PC-9 (cell line): ENCODE results near the gene NPTX1. TPM values are rescaled to one million over a fixed set of nuclear protein-coding genes. Genes with fewer than 3 reads are reported as not detected.

Experiments
- BruUV-seq: library from RNA; stranded (reverse); fragments of 400-500 nt; replicated peaks from 2 replicates; lab custom pipeline; 2021; lab: Mats Ljungman, UMichigan
- CTCF ChIA-PET: fragments of 300-600 bp; sonication (Branson Sonifier 250); formaldehyde crosslinking; loops from one replicate; lab custom pipeline; 2022; ENCODE audit warnings: antibody characterized with exemption; lab: Charles Lee
- POLR2A ChIA-PET: fragments of 300-600 bp; sonication (Branson Sonifier 250); formaldehyde crosslinking; loops from one replicate; lab custom pipeline; 2022; ENCODE audit warnings: antibody characterized with exemption; ENCODE audit not compliant: unreplicated experiment; lab: Charles Lee
- DNase-seq, 2 experiments: peaks; one replicate each; pipeline versions ENCODE4 v3.0.0 to v3.0.0-alpha.2; 2015 to 2022; ENCODE audit warnings: mixed read lengths in 1 of 2
- H2AFZ ChIP-seq: fragments of 200-600 bp; sonication (generic); 2 replicates; pipeline ENCODE4 v1.8.1; 2017; ENCODE audit warnings: antibody characterized with exemption
- H3F3A ChIP-seq: fragments of 200-600 bp; sonication (generic); 2 replicates; pipeline ENCODE4 v1.8.1; 2017; ENCODE audit warnings: antibody characterized with exemption, mild to moderate bottlenecking, low read depth; ENCODE audit not compliant: insufficient read depth
- H3K27ac ChIP-seq: fragments of 200-600 bp; sonication (generic); 2 replicates; pipeline ENCODE4 v1.6.1; 2016; ENCODE audit warnings: mixed run types
- H3K27me3 ChIP-seq: fragments of 200-600 bp; sonication (generic); 2 replicates; pipeline ENCODE4 v1.6.1; 2016; ENCODE audit warnings: low read depth, mixed run types; ENCODE audit not compliant: insufficient read depth
- H3K36me3 ChIP-seq: fragments of 200-600 bp; sonication (generic); 2 replicates; pipeline ENCODE4 v1.6.1; 2016; ENCODE audit warnings: low read depth, mixed run types
- H3K4me1 ChIP-seq: fragments of 200-600 bp; sonication (generic); replicated peaks from 2 replicates; pipeline ENCODE4 v1.6.1; 2016; ENCODE audit warnings: mixed run types; ENCODE audit not compliant: insufficient read depth
- H3K4me2 ChIP-seq: fragments of 200-600 bp; sonication (generic); 2 replicates; pipeline ENCODE4 v1.6.1; 2017; ENCODE audit warnings: mixed run types
- H3K4me3 ChIP-seq: fragments of 200-600 bp; sonication (generic); 2 replicates; pipeline ENCODE4 v1.6.1; 2016; ENCODE audit warnings: mixed run types
- H3K79me2 ChIP-seq: fragments of 200-600 bp; sonication (generic); 2 replicates; pipeline ENCODE4 v1.6.1; 2017; ENCODE audit warnings: low read depth, mixed run types
- H3K9me2 ChIP-seq: fragments of 200-600 bp; sonication (generic); 2 replicates; pipeline ENCODE4 v1.8.1; 2017; ENCODE audit warnings: mild to moderate bottlenecking; ENCODE audit not compliant: insufficient read depth
- H3K9me3 ChIP-seq: fragments of 200-600 bp; sonication (generic); 2 replicates; pipeline ENCODE4 v1.8.1; 2016; ENCODE audit warnings: low read depth; ENCODE audit not compliant: insufficient read depth
- H4K20me1 ChIP-seq: fragments of 200-600 bp; sonication (generic); 2 replicates; pipeline ENCODE4 v1.8.1; 2017; ENCODE audit not compliant: insufficient read depth
- EZH2 ChIP-seq: fragments of 200-600 bp; sonication (generic); IDR thresholded peaks from 2 replicates; pipeline ENCODE4 v1.8.0; 2017; ENCODE audit warnings: antibody characterized with exemption, low read depth
- intact Hi-C: fragments of 100-400 bp; cut with micrococcal nuclease; formaldehyde crosslinking; loops from one replicate; pipeline ENCODE4 v1.10.0; 2022; ENCODE audit not compliant: unreplicated experiment
- total RNA-seq: library from RNA; stranded (reverse); gene quantifications from 2 replicates; pipeline ENCODE4 v1.2.3, GENCODE V29; 2021
- TF ChIP-seq, protein P1 (sequence below): fragments of 200-600 bp; sonication (generic); conservative IDR thresholded peaks from 2 replicates; pipeline ENCODE4 v1.6.1; 2017; ENCODE audit warnings: mixed run types, antibody characterized with exemption, mild to moderate bottlenecking, moderate library complexity

NPTX1 gene
- total RNA-seq, 1 experiment from 2014 or later: 6.9 TPM

GRCh38 chr17:80499560-80499959 lies 23.2 kb upstream of the NPTX1 start:
- H3K36me3 ChIP-seq: no peaks in the 10 kb centered on the region
- H3K4me2 ChIP-seq: no peak overlapping the region
- TF ChIP-seq, protein P1, sequence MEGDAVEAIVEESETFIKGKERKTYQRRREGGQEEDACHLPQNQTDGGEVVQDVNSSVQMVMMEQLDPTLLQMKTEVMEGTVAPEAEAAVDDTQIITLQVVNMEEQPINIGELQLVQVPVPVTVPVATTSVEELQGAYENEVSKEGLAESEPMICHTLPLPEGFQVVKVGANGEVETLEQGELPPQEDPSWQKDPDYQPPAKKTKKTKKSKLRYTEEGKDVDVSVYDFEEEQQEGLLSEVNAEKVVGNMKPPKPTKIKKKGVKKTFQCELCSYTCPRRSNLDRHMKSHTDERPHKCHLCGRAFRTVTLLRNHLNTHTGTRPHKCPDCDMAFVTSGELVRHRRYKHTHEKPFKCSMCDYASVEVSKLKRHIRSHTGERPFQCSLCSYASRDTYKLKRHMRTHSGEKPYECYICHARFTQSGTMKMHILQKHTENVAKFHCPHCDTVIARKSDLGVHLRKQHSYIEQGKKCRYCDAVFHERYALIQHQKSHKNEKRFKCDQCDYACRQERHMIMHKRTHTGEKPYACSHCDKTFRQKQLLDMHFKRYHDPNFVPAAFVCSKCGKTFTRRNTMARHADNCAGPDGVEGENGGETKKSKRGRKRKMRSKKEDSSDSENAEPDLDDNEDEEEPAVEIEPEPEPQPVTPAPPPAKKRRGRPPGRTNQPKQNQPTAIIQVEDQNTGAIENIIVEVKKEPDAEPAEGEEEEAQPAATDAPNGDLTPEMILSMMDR: no peak
- no peak for TF ChIP-seq EZH2
- peaks cover 5% of the 10 kb centered on the region; the same call in 1 of the 2 replicates for H3K27me3 ChIP-seq
- H3K4me1 ChIP-seq: no peaks in the 10 kb centered on the region
- no peak for DNase-seq
- no peaks in the 10 kb centered on the region for H3K79me2 ChIP-seq
- no peaks in the 10 kb centered on the region for H3K9me2 ChIP-seq
- no peak overlapping the region for H3K4me3 ChIP-seq
- ChIA-PET POLR2A (no interaction called here), CTCF (no interaction called here)
- H3F3A ChIP-seq: no peaks in the 10 kb centered on the region
- H4K20me1 ChIP-seq: no peaks in the 10 kb centered on the region
- H2AFZ ChIP-seq: no peak overlapping the region
- intact Hi-C loops: no loop called here
- no TSS peak for BruUV-seq
- H3K27ac ChIP-seq: no peak overlapping the region
- H3K9me3 ChIP-seq: no peaks in the 10 kb centered on the region

DNA sequence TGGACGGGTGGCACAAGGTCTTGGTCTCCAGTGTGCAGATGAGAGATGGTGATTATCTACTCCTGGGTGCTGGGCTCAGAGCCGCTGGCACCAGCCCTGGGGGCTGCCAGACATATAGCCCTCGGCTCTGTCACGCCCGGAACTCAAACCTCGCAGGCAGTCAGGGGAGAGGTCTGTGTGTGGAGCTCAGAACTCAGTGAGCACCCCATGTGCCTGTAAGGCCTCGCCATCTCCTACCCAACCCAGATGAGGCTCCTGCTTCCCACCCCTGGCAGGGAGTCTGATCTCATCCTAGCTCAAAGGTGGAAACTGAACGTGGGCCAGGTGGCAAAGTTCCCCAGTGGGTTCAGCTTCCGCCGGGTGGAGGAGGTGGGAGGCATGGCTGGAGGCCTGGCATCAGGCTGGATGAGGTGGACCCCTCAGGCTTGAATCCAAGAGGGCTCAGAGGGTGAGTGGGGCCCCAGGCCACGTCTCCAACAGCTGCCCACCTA lies 22.6 kb upstream of the NPTX1 start:
- no peak overlapping the region for H3K27ac ChIP-seq
- H3K4me1 ChIP-seq: no peaks in the 10 kb centered on the region
- BruUV-seq: no TSS peak

GRCh38 chr17:80498242-80498919 lies 22.0 kb upstream of the NPTX1 start:
- no peaks in the 10 kb centered on the region for H3K36me3 ChIP-seq
- no peaks in the 10 kb centered on the region for H3K9me3 ChIP-seq
- intact Hi-C loops: no loop called here
- no peak for DNase-seq
- H3K27me3 ChIP-seq: peaks cover 5% of the 10 kb centered on the region; the same call in 1 of the 2 replicates
- H3K9me2 ChIP-seq: no peaks in the 10 kb centered on the region
- BruUV-seq: no TSS peak
- H3K4me3 ChIP-seq: no peak overlapping the region
- H2AFZ ChIP-seq: no peak overlapping the region
- H3K79me2 ChIP-seq: no peaks in the 10 kb centered on the region
- H3K4me2 ChIP-seq: no peak overlapping the region
- POLR2A ChIA-PET: interaction anchor here (0.7 kb wide), 1 partner anchor 440 kb away, joined by 3 read pairs; no protein-coding TSS in a partner anchor
- H3K27ac ChIP-seq: no peak overlapping the region
- no peaks in the 10 kb centered on the region for H4K20me1 ChIP-seq
- H3F3A ChIP-seq: no peaks in the 10 kb centered on the region
- TF ChIP-seq, protein P1: no peak
- CTCF ChIA-PET: no interaction called here
- H3K4me1 ChIP-seq: no peaks in the 10 kb centered on the region

More for the DNA sequence above, 22.6 kb upstream of the NPTX1 start:
- H3K4me3 ChIP-seq: no peak overlapping the region
- H3F3A ChIP-seq: no peaks in the 10 kb centered on the region
- DNase-seq: no peak
- POLR2A ChIA-PET: no interaction called here
- intact Hi-C loops: no loop called here
- H3K4me2 ChIP-seq: no peak overlapping the region
- peaks cover 5% of the 10 kb centered on the region; the same call in 1 of the 2 replicates for H3K27me3 ChIP-seq
- H3K36me3 ChIP-seq: no peaks in the 10 kb centered on the region
- H3K79me2 ChIP-seq: no peaks in the 10 kb centered on the region
- no peaks in the 10 kb centered on the region for H3K9me3 ChIP-seq
- CTCF ChIA-PET: no interaction called here
- no peaks in the 10 kb centered on the region for H4K20me1 ChIP-seq
- H3K9me2 ChIP-seq: no peaks in the 10 kb centered on the region
- no peak for TF ChIP-seq EZH2
- TF ChIP-seq, protein P1: no peak
- no peak overlapping the region for H2AFZ ChIP-seq
